Measurements from ENCODE around the gene PTAFR.

GRCh38 chr1:28171246-28171645 is 5.2 kb downstream of the PTAFR start:
- TF ChIP-seq MAX (IDR thresholded peaks at IDR 0.05; ENCODE audit: low read depth, low read length), result no peak
- TF ChIP-seq CTCF (IDR thresholded peaks at IDR 0.05; ENCODE audit: low read depth, low read length), result no peak
- TF ChIP-seq POLR2A (IDR thresholded peaks at IDR 0.05; ENCODE audit: extremely low read depth, insufficient read length), result no peak
